ENCODE data around the gene SLC4A1. TPM values are rescaled to one million over a fixed set of nuclear protein-coding genes. Genes with fewer than 3 reads are reported as not detected.

Gene SLC4A1
- total and polyA plus RNA-seq, 8 donors: 8.3 TPM; not detected in 7

DNA sequence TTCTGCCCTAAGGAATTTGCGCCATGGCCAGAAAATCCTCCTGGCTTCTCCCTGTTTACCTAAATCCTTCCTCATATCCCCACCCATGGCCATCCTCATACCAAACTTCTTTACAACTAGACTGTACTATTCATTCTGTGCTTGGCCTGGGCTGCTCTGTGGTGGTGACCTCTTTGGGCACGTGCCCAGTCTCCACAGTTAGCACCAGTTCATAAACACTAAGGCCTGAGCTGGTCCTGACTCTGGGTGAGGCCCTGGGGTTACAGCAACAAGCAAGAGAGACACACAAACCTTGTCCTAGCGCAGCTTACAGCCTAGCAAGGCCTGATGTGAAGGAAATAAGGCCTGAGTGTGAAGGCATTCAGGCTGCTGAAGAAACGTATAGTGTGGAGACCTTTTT lies 65.2 kb downstream of the SLC4A1 start:
- TF ChIP-seq EP300 (IDR thresholded peaks at IDR 0.05): no peak
- TF ChIP-seq POLR2A (IDR thresholded peaks at IDR 0.05): no peak
- TF ChIP-seq, protein P1, sequence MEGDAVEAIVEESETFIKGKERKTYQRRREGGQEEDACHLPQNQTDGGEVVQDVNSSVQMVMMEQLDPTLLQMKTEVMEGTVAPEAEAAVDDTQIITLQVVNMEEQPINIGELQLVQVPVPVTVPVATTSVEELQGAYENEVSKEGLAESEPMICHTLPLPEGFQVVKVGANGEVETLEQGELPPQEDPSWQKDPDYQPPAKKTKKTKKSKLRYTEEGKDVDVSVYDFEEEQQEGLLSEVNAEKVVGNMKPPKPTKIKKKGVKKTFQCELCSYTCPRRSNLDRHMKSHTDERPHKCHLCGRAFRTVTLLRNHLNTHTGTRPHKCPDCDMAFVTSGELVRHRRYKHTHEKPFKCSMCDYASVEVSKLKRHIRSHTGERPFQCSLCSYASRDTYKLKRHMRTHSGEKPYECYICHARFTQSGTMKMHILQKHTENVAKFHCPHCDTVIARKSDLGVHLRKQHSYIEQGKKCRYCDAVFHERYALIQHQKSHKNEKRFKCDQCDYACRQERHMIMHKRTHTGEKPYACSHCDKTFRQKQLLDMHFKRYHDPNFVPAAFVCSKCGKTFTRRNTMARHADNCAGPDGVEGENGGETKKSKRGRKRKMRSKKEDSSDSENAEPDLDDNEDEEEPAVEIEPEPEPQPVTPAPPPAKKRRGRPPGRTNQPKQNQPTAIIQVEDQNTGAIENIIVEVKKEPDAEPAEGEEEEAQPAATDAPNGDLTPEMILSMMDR (IDR thresholded peaks at IDR 0.05): no peak
- TF ChIP-seq POLR2AphosphoS5 (IDR thresholded peaks at IDR 0.05): no peak
- H3K36me3 ChIP-seq: peaks cover 14 to 19% (median 16%) of the 10 kb centered on the region in 4 donors
- WGBS, 5 donors: 62 to 83% (median 72%) methylated on average over 4 of the region's 4 CpGs
- no peak for DNase-seq
- intact Hi-C loops (cut with DNase I; ENCODE audit: low total_unique reads): no loop called here
- no peaks in the 10 kb centered on the region for H3K9me3 ChIP-seq
- peaks cover 21 to 43% (median 30%) of the 10 kb centered on the region in 4 donors for H3K4me1 ChIP-seq
- no peaks in the 10 kb centered on the region for H3K27me3 ChIP-seq
- no peak overlapping the region for H3K4me3 ChIP-seq
- H3K27ac ChIP-seq: peak overlapping the region in 1 of 5 donors; percentile 3

DNA sequence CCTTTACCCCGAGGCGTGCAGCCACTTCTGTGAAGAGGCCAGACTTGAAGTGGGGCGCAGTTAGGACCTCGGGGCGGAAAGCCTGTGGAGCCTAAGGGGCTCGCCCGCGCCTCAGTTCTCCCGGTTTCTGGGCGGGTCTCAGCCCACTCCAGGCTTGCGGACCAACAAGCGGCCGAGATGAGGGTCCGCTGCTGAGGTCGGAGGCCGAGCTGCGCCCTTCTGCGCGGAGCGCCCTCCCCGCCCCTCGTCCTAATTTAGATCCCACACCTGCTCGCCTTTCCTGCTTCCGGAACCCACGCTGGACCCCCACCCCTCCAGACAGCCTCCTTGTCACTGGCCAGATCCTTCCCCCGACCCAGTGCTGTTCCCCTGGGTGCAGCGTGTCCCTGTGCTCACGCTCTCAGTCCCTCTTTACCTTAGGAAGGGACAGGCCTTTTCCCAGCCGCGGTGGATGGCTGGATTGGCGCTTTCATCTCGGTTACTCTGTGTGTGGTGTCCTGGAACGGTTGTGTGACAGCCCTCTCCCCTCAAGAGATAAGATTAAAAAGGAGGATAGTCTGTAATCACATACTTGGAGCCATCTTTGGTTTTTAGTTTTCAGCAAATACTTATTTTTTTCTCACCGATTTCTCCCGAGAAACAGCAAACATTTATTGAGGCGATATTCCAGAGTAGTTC lies 67.3 kb downstream of the SLC4A1 start:
- WGBS, 5 donors: 3 to 7% (median 4%) methylated on average over 25 to 36 of the region's 36 CpGs
- intact Hi-C loops (cut with DNase I; ENCODE audit: low total_unique reads): no loop called here
- TF ChIP-seq EP300 (IDR thresholded peaks at IDR 0.05) (no peak), POLR2A (IDR thresholded peaks at IDR 0.05) (no peak), POLR2AphosphoS5 (IDR thresholded peaks at IDR 0.05) (no peak)
- TF ChIP-seq, protein P1 (IDR thresholded peaks at IDR 0.05): no peak

DNA sequence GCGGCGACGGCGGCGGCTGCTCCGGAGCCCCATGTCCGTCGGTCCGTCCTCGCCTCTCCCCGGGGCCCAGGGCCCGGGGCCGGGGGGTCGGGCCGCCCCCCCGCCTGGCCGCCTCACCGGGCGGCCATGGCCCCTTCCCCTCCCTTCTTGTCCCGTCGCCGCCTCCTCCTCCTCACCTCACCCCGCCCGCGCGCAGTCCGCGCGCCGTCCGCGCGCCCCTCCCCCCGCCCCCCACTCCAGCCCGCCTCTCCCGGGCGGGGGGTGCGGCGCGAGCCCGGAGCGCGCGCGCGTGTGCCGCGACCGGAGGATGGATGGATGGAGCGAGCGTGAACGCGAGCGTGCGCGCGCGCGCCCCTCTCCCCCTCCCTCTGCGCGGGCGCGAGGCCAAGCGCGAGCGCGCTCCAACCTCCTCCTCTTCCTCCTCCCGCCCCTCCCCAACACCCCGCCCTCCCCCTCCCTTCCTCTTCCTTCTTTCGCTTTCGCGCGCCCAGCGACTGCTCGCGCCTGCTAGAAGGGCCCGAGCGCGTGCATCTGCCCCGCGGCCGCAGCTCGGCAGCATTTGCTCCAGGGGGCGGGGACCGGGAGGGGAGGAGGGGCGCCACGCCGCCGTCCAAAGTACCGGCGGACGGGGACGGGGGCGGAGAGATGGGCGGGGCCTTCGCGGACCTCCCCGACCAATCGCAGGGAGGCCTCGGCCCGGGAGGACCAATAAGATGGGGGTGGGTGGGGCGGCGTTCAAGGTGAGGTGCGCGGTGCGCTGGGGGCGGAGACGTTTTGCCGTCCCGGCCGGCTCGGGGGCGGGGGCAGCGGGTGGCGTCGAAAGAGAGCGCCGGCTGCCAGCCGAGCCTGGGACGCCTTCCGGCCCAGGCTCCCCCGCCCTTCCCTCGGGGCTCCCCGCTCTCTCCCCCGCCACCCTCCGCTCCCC lies 68.1 kb downstream of the SLC4A1 start, which contains the start of gene ATXN7L3:
ATXN7L3 (minus strand) TSS at position 332 of the 925 bp plus-strand sequence. CDS start 1,814 bp downstream, outside the sequence.
- Histone ChIP-seq H3K4me3 (peak within 1 kb of the TSS; percentile 71 to 99 (median 92)), H3K27me3 (no peaks in the 10 kb centered on the region), H3K36me3 (peaks cover 25 to 31% (median 29%) of the 10 kb centered on the region in 4 donors), H3K4me1 (peaks cover 30 to 58% (median 39%) of the 10 kb centered on the region in 4 donors), H3K27ac (peak within 1 kb of the TSS; percentile 97 to 100 (median 100)), H3K9me3 (no peaks in the 10 kb centered on the region)
- DNase-seq: peak; percentile 99 to 100
- whole genome bisulfite sequencing, 5 donors: 0 to 1% (median 1%) methylated on average over 38 to 124 of the region's 126 CpGs
- TF ChIP-seq POLR2AphosphoS5 (IDR thresholded peaks at IDR 0.05) (peak; percentile 45 to 78 (median 54)), EP300 (IDR thresholded peaks at IDR 0.05) (no peak)
- intact Hi-C loops (cut with DNase I; ENCODE audit: low total_unique reads): no loop called here

More for the DNA sequence above, 67.3 kb downstream of the SLC4A1 start:
- no peak for DNase-seq
- H3K27me3 ChIP-seq: no peaks in the 10 kb centered on the region
- H3K4me3 ChIP-seq: peak overlapping the region; percentile 71 to 99 (median 92)
- no peaks in the 10 kb centered on the region for H3K9me3 ChIP-seq
- H3K36me3 ChIP-seq: peaks cover 17 to 23% (median 21%) of the 10 kb centered on the region in 4 donors
- H3K27ac ChIP-seq: peak overlapping the region; percentile 97 to 100 (median 100)
- peaks cover 30 to 61% (median 42%) of the 10 kb centered on the region in 4 donors for H3K4me1 ChIP-seq

DNA sequence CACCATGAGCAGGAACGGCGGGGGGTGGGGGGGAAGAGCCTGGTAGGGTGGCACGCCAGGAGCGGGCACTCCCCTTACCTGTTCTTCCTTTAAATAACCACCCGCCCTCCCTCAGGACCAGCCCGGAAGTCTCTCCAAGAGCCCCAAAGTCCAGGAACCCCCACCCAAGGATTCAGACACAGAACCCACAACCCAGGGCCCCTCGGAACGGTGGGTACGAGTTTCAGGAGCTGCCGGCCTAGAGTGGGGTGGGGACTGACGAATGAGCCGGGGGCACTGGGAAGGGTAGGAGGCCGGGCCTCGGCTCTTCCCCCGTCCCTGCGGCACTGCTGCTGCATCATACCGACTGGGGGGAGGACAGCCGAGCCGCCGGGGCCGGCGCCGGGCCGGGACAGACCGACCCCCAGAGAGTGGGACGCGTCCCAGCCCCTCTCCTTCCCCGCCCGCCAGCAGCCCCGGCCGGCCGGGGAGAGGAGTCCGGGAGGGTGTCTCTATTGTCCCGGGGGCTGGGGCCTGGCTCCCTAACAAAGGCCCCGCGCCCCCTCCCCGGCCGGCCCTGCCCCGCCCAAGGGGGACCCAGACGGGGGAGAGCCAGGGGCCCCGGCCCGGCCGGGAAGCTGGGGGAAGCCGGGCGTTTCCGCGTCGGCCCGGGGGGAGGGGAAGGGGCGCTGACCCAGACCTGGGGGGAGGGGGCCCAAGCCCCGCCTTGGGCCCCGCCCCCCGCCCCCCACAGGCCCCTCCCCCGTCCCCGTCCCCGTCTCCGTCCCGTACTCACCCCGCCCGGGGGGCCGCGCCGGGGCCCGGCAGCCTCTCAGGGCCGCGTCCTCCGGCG lies 69.0 kb downstream of the SLC4A1 start:
- intact Hi-C loops (cut with DNase I; ENCODE audit: low total_unique reads): no loop called here
- TF ChIP-seq POLR2A (IDR thresholded peaks at IDR 0.05) (no peak), EP300 (IDR thresholded peaks at IDR 0.05) (no peak), POLR2AphosphoS5 (IDR thresholded peaks at IDR 0.05) (no peak)
- TF ChIP-seq, protein P1 (IDR thresholded peaks at IDR 0.05): no peak
- WGBS, 5 donors: 0 to 1% (median 0%) methylated on average over 11 to 66 of the region's 68 CpGs

More for the DNA sequence above, 69.0 kb downstream of the SLC4A1 start:
- H3K4me3 ChIP-seq: peak overlapping the region; percentile 71 to 99 (median 92)
- H3K9me3 ChIP-seq: no peaks in the 10 kb centered on the region
- peak overlapping the region; percentile 97 to 100 (median 100) for H3K27ac ChIP-seq
- H3K27me3 ChIP-seq: no peaks in the 10 kb centered on the region
- peak; percentile 68 to 86 for DNase-seq
- peaks cover 26 to 52% (median 37%) of the 10 kb centered on the region in 4 donors for H3K4me1 ChIP-seq
- H3K36me3 ChIP-seq: peaks cover 34 to 40% (median 38%) of the 10 kb centered on the region in 4 donors
